Sigmoid colon (tissue), 7 donors: ENCODE results near the gene TIAM1. TPM values are rescaled to one million over a fixed set of nuclear protein-coding genes. Genes with fewer than 3 reads are reported as not detected.

Experiments used
- DNase-seq: peaks from one replicate; pipeline ENCODE4 v3.0.0-alpha.2; 2019
- H3K27ac ChIP-seq, 4 donors: fragments of 200-600 bp; sonication (generic); one replicate each; pipeline ENCODE4 v1.5.1; 2016 to 2019; ENCODE audit warnings: mild to moderate bottlenecking in 1 of 4
- H3K27me3 ChIP-seq, 3 donors: fragments of 200-600 bp; sonication (generic); one replicate each; pipeline ENCODE4 v1.5.1; 2019; ENCODE audit warnings: mild to moderate bottlenecking in 1 of 3
- H3K36me3 ChIP-seq, 4 donors: fragments of 200-600 bp; sonication (generic); one replicate each; pipeline ENCODE4 v1.5.1; 2016 to 2019
- H3K4me1 ChIP-seq, 4 donors: fragments of 200-600 bp; sonication (generic); one replicate each; pipeline ENCODE4 v1.5.1; 2017 to 2019
- H3K4me3 ChIP-seq, 4 donors: fragments of 200-600 bp; sonication (generic); one replicate each; pipeline ENCODE4 v1.5.1; 2017 to 2019; ENCODE audit warnings: mild to moderate bottlenecking in 2 of 4, moderate library complexity in 1 of 4
- H3K9me3 ChIP-seq, 4 donors: fragments of 200-600 bp in 3 of 4; sonication (generic) in 3 of 4; one replicate each; pipeline versions ENCODE4 v1.5.1 to v1.6.1; 2013 to 2019
- EP300 ChIP-seq, 4 donors: sonication (generic); formaldehyde crosslinking; IDR thresholded peaks; one replicate each; pipeline ENCODE4 v1.6.1; 2017; ENCODE audit warnings: antibody characterized with exemption in 4 of 4
- POLR2A ChIP-seq, 2 donors: fragments of 450-650 bp; IDR thresholded peaks; one replicate each; pipeline ENCODE4 v1.6.1; 2016; ENCODE audit warnings: antibody characterized with exemption in 2 of 2, mild to moderate bottlenecking in 2 of 2, moderate library complexity in 2 of 2
- POLR2AphosphoS5 ChIP-seq, 4 donors: sonication (generic); formaldehyde crosslinking; IDR thresholded peaks; one replicate each; pipeline ENCODE4 v1.6.1; 2017; ENCODE audit warnings: antibody characterized with exemption in 4 of 4
- WGBS, 2 donors: extraction: QIAGEN DNeasy Blood & Tissue Kit; methylation state at CpG; one replicate each; pipeline ENCODE4 v1.1.7; 2013; 5-methylcytosine and 5-hydroxymethylcytosine counted together
- intact Hi-C: fragments of 100-400 bp; cut with DNase I; formaldehyde crosslinking; loops from one replicate; pipeline ENCODE4 v1.15.1; 2023
- polyA plus RNA-seq, 3 donors: library from polyadenylated mRNA; stranded (reverse); fragments of 200-250 nt; gene quantifications; one replicate each; pipeline ENCODE4 v1.2.3, GENCODE V29; 2013
- total RNA-seq, 4 donors: library from RNA; depleted of rRNA; stranded (reverse); fragments of >200 nt; gene quantifications; one replicate each; pipeline ENCODE4 v1.1.0, GENCODE V29; 2016
- TF ChIP-seq, protein P1 (sequence below), 4 experiments: fragments of 450-650 bp in 3 of 4; fragments of 200-600 bp in 1 of 4; IDR thresholded peaks; one replicate each; pipeline ENCODE4 v1.5.1; 2016 to 2019; ENCODE audit warnings: antibody characterized with exemption in 4 of 4, mild to moderate bottlenecking in 3 of 4, moderate library complexity in 2 of 4
- donor health status: healthy with polysubstance abuse.
- donor health status: Bipolar disorder and iron deficiency.
- donor health status: healthy.

TIAM1 gene
- total and polyA plus RNA-seq, 7 donors: 1.2 to 20.5 (median 8.6) TPM

DNA sequence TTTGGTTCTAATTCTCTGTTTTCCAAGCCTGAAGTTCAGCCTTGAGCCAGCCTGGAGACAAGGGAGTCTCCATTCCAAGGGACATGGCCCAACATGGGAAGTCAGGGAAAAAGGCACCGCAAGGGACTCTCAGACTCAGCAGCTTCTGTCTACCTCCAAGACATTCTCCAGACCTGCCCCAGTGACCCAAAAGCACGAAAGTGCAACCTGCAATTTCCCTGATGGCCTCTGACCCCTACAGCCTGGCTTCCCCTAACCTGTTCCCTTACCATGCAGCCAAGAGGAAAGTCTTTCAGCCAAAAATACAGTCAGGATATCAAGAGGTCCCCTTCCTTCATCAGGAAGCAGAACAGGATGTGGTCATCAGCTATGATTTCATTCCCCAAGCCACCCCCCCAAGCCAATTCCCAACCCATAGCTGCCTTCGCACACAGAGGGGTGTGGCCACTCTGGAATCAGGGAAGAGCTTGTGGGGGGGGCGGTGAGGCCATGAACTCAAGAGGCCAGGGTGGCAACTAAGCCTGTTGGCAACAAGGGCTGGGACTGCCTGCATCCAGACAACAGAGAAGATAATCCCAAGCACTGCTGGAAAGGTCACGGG lies 59.2 kb downstream of the TIAM1 start:
- Histone ChIP-seq H3K4me3 (no peak overlapping the region), H3K9me3 (no peaks in the 10 kb centered on the region), H3K4me1 (no peaks in the 10 kb centered on the region), H3K36me3 (no peaks in the 10 kb centered on the region), H3K27me3 (no peaks in the 10 kb centered on the region), H3K27ac (no peak overlapping the region)
- intact Hi-C loops: no loop called here
- WGBS, 2 donors: 83 to 90% methylated on average over 5 of the region's 5 CpGs
- TF ChIP-seq, protein P1, sequence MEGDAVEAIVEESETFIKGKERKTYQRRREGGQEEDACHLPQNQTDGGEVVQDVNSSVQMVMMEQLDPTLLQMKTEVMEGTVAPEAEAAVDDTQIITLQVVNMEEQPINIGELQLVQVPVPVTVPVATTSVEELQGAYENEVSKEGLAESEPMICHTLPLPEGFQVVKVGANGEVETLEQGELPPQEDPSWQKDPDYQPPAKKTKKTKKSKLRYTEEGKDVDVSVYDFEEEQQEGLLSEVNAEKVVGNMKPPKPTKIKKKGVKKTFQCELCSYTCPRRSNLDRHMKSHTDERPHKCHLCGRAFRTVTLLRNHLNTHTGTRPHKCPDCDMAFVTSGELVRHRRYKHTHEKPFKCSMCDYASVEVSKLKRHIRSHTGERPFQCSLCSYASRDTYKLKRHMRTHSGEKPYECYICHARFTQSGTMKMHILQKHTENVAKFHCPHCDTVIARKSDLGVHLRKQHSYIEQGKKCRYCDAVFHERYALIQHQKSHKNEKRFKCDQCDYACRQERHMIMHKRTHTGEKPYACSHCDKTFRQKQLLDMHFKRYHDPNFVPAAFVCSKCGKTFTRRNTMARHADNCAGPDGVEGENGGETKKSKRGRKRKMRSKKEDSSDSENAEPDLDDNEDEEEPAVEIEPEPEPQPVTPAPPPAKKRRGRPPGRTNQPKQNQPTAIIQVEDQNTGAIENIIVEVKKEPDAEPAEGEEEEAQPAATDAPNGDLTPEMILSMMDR (IDR thresholded peaks at IDR 0.05): no peak
- TF ChIP-seq POLR2AphosphoS5 (IDR thresholded peaks at IDR 0.05) (no peak), EP300 (IDR thresholded peaks at IDR 0.05) (no peak), POLR2A (IDR thresholded peaks at IDR 0.05) (no peak)
- no peak for DNase-seq

DNA sequence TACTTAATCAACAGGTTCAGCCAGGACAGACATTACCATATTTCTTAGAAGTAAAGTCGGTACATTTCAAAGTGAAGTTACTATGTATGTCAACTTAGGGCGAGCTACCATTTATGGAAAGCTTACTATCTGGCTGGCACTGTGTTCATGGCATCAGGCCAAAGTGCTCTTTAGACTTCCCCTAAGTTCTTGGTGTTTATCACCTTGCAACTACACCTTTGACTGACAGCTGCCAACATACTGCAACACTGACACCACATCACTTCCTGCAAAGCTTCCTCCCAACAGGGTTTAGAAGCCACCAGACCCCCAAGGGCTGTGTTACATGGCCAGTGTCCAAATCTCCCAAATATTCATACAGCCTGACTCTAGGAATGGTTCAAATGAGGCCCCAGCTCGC lies 61.0 kb downstream of the TIAM1 start:
- no peaks in the 10 kb centered on the region for H3K36me3 ChIP-seq
- TF ChIP-seq POLR2A (IDR thresholded peaks at IDR 0.05) (no peak), POLR2AphosphoS5 (IDR thresholded peaks at IDR 0.05) (no peak), EP300 (IDR thresholded peaks at IDR 0.05) (no peak)
- TF ChIP-seq, protein P1 (IDR thresholded peaks at IDR 0.05): no peak
- DNase-seq: no peak
- H3K27me3 ChIP-seq: no peaks in the 10 kb centered on the region
- 41 to 63% methylated on average over 3 of the region's 3 CpGs for WGBS, 2 donors
- H3K4me1 ChIP-seq: no peaks in the 10 kb centered on the region
- H3K27ac ChIP-seq: no peak overlapping the region
- no peak overlapping the region for H3K4me3 ChIP-seq
- intact Hi-C loops: no loop called here
- no peaks in the 10 kb centered on the region for H3K9me3 ChIP-seq

DNA sequence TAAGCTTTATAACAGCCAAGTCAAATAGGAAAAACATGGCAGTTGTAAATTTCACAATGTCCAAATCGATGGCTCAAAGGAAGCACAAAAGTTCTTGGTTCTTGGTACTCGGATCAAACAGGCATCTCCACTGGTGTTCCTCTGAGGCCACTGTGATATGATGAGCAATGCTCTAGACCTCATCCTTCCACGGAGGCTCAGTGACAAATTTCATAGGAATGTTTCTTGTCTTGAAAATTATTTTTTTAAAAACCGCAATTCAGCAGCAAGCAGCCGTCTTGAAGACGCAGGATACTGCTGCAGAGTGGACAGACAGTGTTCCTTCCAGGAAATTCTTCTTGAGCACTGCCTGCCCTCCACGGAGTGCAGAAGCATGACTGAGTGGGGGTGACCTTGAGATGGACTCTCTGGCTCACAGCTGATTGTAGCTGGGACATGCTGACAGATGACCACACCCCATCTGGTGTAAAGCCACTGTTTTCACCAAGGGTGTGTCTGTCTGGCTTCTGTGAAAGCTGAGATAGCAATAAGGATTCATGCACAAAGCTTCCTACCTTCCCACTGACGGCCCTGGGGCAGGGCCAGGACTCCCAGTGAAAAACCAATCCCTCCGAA lies 61.9 kb downstream of the TIAM1 start:
- Histone ChIP-seq H3K27me3 (no peaks in the 10 kb centered on the region), H3K4me3 (no peak overlapping the region), H3K9me3 (no peaks in the 10 kb centered on the region), H3K36me3 (no peaks in the 10 kb centered on the region), H3K4me1 (no peaks in the 10 kb centered on the region), H3K27ac (no peak overlapping the region)
- DNase-seq: no peak
- intact Hi-C loops: no loop called here
- no peak for TF ChIP-seq POLR2AphosphoS5 (IDR thresholded peaks at IDR 0.05)
- TF ChIP-seq, protein P1 (IDR thresholded peaks at IDR 0.05): no peak
- WGBS, 2 donors: 68 to 81% methylated on average over 9 of the region's 9 CpGs

DNA sequence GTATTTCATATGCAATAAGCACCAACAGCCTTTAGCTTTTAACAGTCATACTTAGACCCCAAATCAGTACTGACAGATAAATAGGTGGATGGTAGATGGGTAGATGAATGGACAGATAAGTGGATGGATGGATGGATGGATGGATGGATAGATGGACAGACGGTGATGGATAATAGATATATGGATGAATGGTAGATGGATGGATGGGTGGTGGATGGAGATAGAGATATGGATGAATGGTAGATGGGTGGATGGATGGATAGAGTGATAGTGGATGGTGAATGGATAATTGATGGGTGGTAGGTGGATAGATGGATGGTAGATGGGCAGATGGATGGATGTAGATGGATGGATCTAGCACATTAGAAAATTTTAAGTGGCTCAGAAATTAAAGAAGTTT lies 62.5 kb downstream of the TIAM1 start:
- Histone ChIP-seq H3K27me3 (no peaks in the 10 kb centered on the region), H3K9me3 (no peaks in the 10 kb centered on the region), H3K27ac (no peak overlapping the region), H3K4me1 (no peaks in the 10 kb centered on the region), H3K36me3 (no peaks in the 10 kb centered on the region), H3K4me3 (no peak overlapping the region)
- 89 to 98% methylated on average over 1 of the region's 1 CpG for WGBS, 2 donors
- TF ChIP-seq POLR2AphosphoS5 (IDR thresholded peaks at IDR 0.05) (no peak), EP300 (IDR thresholded peaks at IDR 0.05) (no peak), POLR2A (IDR thresholded peaks at IDR 0.05) (no peak)
- TF ChIP-seq, protein P1 (IDR thresholded peaks at IDR 0.05): no peak
- intact Hi-C loops: no loop called here
- no peak for DNase-seq

DNA sequence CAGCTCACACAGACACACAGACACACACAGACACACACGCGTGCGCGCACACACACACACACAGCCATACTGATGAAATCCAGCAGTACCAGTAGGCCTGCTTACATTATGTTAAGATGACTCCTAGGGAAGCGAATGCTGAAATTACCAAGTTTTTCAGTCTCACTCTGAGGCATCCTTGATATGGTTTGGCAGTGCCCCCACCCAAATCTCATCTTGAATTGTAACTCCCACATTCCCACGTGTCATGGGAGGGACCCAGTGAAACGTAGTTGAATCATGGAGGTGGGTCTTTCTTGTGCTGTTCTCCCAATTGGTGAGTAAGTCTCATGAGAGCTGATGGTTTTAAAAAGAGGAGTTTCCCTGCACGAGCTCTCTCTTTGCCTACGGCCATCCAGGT lies 64.1 kb downstream of the TIAM1 start:
- no peaks in the 10 kb centered on the region for H3K27me3 ChIP-seq
- H3K4me3 ChIP-seq: no peak overlapping the region
- TF ChIP-seq POLR2AphosphoS5 (IDR thresholded peaks at IDR 0.05): no peak
- TF ChIP-seq, protein P1 (IDR thresholded peaks at IDR 0.05): no peak
- no peak for TF ChIP-seq EP300 (IDR thresholded peaks at IDR 0.05)
- TF ChIP-seq POLR2A (IDR thresholded peaks at IDR 0.05): no peak
- intact Hi-C loops: no loop called here
- no peak for DNase-seq
- no peak overlapping the region for H3K27ac ChIP-seq
- no peaks in the 10 kb centered on the region for H3K9me3 ChIP-seq
- no peaks in the 10 kb centered on the region for H3K4me1 ChIP-seq
- H3K36me3 ChIP-seq: no peaks in the 10 kb centered on the region
- WGBS, 2 donors: 88 to 89% methylated on average over 9 of the region's 9 CpGs
